DND-41 (cell line): ENCODE data around the gene PLEKHJ1.
A peak's percentile ranks its signal among the peaks of the same experiment; 100 is the strongest.

Experiments used
- ATAC-seq: fragments of 200-7000 bp; cut with Tn5 transposase; 3 replicates; pipeline ENCODE4 v1.9.1; 2021; ENCODE audit warnings: low read depth; ENCODE audit not compliant: insufficient read depth
- DNase-seq: peaks from one replicate; pipeline ENCODE4 v3.0.0-alpha.2; 2020
- H2AFZ ChIP-seq: 2 replicates; pipeline ENCODE4 v1.6.0; 2012; ENCODE audit warnings: low read depth, low read length
- H3K27ac ChIP-seq: 2 replicates; pipeline ENCODE4 v1.5.1; 2012; ENCODE audit warnings: low read length, inconsistent platforms
- H3K27me3 ChIP-seq: fragments of 200-600 bp; sonication (generic); 2 replicates; pipeline ENCODE4 v1.6.0; 2012; ENCODE audit warnings: low read length, mild to moderate bottlenecking, inconsistent platforms; ENCODE audit not compliant: insufficient read depth, poor library complexity
- H3K36me3 ChIP-seq: 2 replicates; pipeline ENCODE4 v1.5.1; 2012; ENCODE audit warnings: low read length, inconsistent platforms; ENCODE audit not compliant: insufficient read depth
- H3K4me1 ChIP-seq: 2 replicates; pipeline ENCODE4 v1.5.1; 2012; ENCODE audit warnings: mild to moderate bottlenecking, low read length; ENCODE audit not compliant: insufficient read depth
- H3K4me2 ChIP-seq: 2 replicates; pipeline ENCODE4 v1.6.0; 2012; ENCODE audit warnings: mild to moderate bottlenecking, moderate library complexity, low read length, inconsistent platforms; ENCODE audit not compliant: insufficient read depth
- H3K4me3 ChIP-seq, 2 experiments: fragments of 200-600 bp in 1 of 2; shearing (Covaris generic) in 1 of 2; 2 replicates each; pipeline ENCODE4 v1.5.1; 2012 to 2016; ENCODE audit warnings: inconsistent platforms in 2 of 2, low read length in 2 of 2, mild to moderate bottlenecking in 2 of 2, low read depth in 1 of 2, moderate library complexity in 1 of 2
- H3K79me2 ChIP-seq: 2 replicates; pipeline ENCODE4 v1.6.0; 2012; ENCODE audit warnings: low read length, inconsistent platforms; ENCODE audit not compliant: insufficient read depth
- H3K9ac ChIP-seq: 2 replicates; pipeline ENCODE4 v1.6.0; 2012; ENCODE audit warnings: low read depth, mild to moderate bottlenecking, inconsistent platforms, low read length, moderate library complexity
- H3K9me3 ChIP-seq: 2 replicates; pipeline ENCODE4 v1.5.1; 2012; ENCODE audit warnings: low read length, moderate library complexity, mild to moderate bottlenecking, inconsistent platforms; ENCODE audit not compliant: insufficient read depth, severe bottlenecking
- H4K20me1 ChIP-seq: 2 replicates; pipeline ENCODE4 v1.6.0; 2012; ENCODE audit warnings: low read length; ENCODE audit not compliant: insufficient read depth
- EZH2 ChIP-seq: IDR thresholded peaks from 3 replicates; pipeline ENCODE4 v1.6.1; 2012; ENCODE audit warnings: borderline replicate concordance, low read depth, mild to moderate bottlenecking, moderate library complexity, low read length, inconsistent platforms; ENCODE audit not compliant: severe bottlenecking
- TF ChIP-seq, protein P1 (sequence below): IDR thresholded peaks from 2 replicates; pipeline ENCODE4 v1.5.1; 2012; ENCODE audit warnings: borderline replicate concordance, low read length, moderate library complexity, mild to moderate bottlenecking; ENCODE audit not compliant: poor library complexity, severe bottlenecking; ENCODE audit errors: extremely low read depth

The PLEKHJ1 gene

GRCh38 chr19:2239173-2239572 lies 3.0 kb upstream of the PLEKHJ1 start:
- Histone ChIP-seq H3K4me1 (peaks cover 61% of the 10 kb centered on the region), H3K9ac (peak overlapping the region; percentile 99)

DNA sequence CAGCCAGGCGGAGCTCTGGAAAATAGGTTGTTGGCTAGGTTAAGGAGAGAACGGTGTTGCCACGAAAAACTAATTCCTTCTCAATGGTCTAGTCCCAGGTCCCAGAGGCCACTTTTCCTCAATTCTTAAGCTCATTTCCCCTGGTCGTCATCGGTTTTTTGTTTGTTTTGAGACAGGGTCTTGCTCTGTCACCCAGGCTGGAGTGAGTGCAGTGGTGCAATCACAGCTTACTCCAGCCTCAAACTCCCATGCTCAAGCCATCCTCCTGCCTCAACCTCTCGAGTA lies 1.7 kb upstream of the PLEKHJ1 start:
- H3K4me1 ChIP-seq: peaks cover 75% of the 10 kb centered on the region
- no peaks in the 10 kb centered on the region for H3K27me3 ChIP-seq
- TF ChIP-seq, protein P1, sequence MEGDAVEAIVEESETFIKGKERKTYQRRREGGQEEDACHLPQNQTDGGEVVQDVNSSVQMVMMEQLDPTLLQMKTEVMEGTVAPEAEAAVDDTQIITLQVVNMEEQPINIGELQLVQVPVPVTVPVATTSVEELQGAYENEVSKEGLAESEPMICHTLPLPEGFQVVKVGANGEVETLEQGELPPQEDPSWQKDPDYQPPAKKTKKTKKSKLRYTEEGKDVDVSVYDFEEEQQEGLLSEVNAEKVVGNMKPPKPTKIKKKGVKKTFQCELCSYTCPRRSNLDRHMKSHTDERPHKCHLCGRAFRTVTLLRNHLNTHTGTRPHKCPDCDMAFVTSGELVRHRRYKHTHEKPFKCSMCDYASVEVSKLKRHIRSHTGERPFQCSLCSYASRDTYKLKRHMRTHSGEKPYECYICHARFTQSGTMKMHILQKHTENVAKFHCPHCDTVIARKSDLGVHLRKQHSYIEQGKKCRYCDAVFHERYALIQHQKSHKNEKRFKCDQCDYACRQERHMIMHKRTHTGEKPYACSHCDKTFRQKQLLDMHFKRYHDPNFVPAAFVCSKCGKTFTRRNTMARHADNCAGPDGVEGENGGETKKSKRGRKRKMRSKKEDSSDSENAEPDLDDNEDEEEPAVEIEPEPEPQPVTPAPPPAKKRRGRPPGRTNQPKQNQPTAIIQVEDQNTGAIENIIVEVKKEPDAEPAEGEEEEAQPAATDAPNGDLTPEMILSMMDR: no peak
- TF ChIP-seq EZH2: no peak
- H3K4me2 ChIP-seq: peak overlapping the region; percentile 82
- H3K27ac ChIP-seq: peak overlapping the region; percentile 96
- H3K36me3 ChIP-seq: peaks cover 67% of the 10 kb centered on the region
- no peak for DNase-seq
- no peaks in the 10 kb centered on the region for H3K9me3 ChIP-seq
- no peak overlapping the region for H2AFZ ChIP-seq
- peak overlapping the region; percentile 64 to 90; a peak in 3 of 4 replicates for H3K4me3 ChIP-seq
- H3K79me2 ChIP-seq: peaks cover 98% of the 10 kb centered on the region
- peaks cover 76% of the 10 kb centered on the region for H4K20me1 ChIP-seq
- H3K9ac ChIP-seq: peak overlapping the region; percentile 99
- ATAC-seq: no peak

More at GRCh38 chr19:2239173-2239572, 3.0 kb upstream of the PLEKHJ1 start:
- H2AFZ ChIP-seq: no peak overlapping the region
- H3K9me3 ChIP-seq: no peaks in the 10 kb centered on the region
- TF ChIP-seq, protein P1: no peak
- no peak for TF ChIP-seq EZH2
- peak overlapping the region; percentile 96 for H3K27ac ChIP-seq
- H3K36me3 ChIP-seq: peaks cover 67% of the 10 kb centered on the region
- H3K27me3 ChIP-seq: no peaks in the 10 kb centered on the region
- H3K4me2 ChIP-seq: peak overlapping the region; percentile 82
- ATAC-seq (no peak), DNase-seq (no peak)
- H4K20me1 ChIP-seq: peaks cover 76% of the 10 kb centered on the region
- H3K79me2 ChIP-seq: peaks cover 98% of the 10 kb centered on the region
- peak overlapping the region; percentile 27 to 64; a peak in 3 of 4 replicates for H3K4me3 ChIP-seq

DNA sequence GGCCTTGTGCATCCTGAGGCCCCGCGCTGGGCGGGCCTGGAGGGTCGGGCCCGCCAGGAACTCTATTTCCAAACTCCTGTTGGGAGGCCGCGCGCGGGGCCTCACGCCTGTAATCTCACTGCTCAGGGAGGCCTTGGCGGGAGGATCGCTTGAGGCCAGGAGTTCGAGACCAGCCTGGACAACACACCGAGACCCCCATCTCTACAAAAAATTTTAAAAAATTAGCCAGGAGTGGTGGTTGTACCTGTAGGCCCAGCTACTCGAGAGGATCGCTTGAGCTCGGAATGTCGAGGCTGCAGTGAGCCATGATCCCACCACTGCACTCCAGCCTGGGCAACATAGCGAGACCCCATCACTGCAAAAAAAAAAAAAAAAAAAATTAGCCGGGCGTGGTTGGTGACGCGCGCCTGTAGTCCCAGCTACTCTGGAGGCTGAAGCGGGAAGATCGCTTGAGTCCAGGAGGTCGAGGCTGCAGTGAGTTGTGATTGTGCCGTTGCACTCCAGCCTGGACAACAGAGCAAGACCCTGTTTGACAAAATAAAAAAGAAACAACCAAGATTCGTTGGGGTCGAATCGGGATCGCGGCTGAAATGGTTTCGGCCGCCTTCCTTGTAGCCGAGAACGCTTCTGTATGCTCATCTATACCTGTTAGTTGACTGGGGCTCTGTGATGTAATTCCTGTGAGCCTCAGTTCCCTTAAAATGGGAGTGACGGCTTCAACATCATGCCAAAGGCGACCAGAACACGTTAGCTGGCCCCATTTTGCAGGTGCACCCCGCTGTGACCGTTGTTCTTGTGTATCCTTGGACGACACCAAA lies 1.1 kb upstream of the PLEKHJ1 start:
- no peak for ATAC-seq
- H3K79me2 ChIP-seq: peaks cover 98% of the 10 kb centered on the region
- H3K36me3 ChIP-seq: peaks cover 67% of the 10 kb centered on the region
- H3K4me2 ChIP-seq: peak overlapping the region; percentile 82
- H3K27ac ChIP-seq: peak overlapping the region; percentile 96
- no peaks in the 10 kb centered on the region for H3K9me3 ChIP-seq
- H2AFZ ChIP-seq: peak overlapping the region; percentile 77
- H3K9ac ChIP-seq: peak overlapping the region; percentile 99
- no peak for DNase-seq
- peaks cover 75% of the 10 kb centered on the region for H4K20me1 ChIP-seq
- no peaks in the 10 kb centered on the region for H3K27me3 ChIP-seq
- peaks cover 77% of the 10 kb centered on the region for H3K4me1 ChIP-seq
- TF ChIP-seq, protein P1: no peak
- no peak for TF ChIP-seq EZH2
- peak overlapping the region; percentile 64 to 90; a peak in 3 of 4 replicates for H3K4me3 ChIP-seq
